NCI-H2107 (cell line): ENCODE data around the gene PGAP3.

ENCODE experiments used
- DNase-seq: peaks from one replicate; lab custom pipeline; 2025; lab: John Stamatoyannopoulos, UW

The PGAP3 gene

GRCh38 chr17:39671651-39672521, 16.0 kb downstream of the PGAP3 start:
- no peak for DNase-seq

GRCh38 chr17:39670746-39671145, 17.1 kb downstream of the PGAP3 start:
- DNase-seq, result no peak

- no peak for DNase-seq
Measured at GRCh38 chr17:39669897-39670735, 17.7 kb downstream of the PGAP3 start.

- peak; percentile 52 for DNase-seq
Measured at GRCh38 chr17:39667945-39668924, 19.6 kb downstream of the PGAP3 start, which contains the start of gene PNMT. PNMT (plus strand) TSS chr17:39668453; CDS start chr17:39668476, 23 bp downstream.

GRCh38 chr17:39667262-39667944, 20.5 kb downstream of the PGAP3 start:
- no peak for DNase-seq

GRCh38 chr17:39666601-39667261, 21.1 kb downstream of the PGAP3 start:
- DNase-seq, result no peak

- DNase-seq, result no peak
Measured at GRCh38 chr17:39666231-39666600, 21.6 kb downstream of the PGAP3 start.

GRCh38 chr17:39665642-39666224, 22.1 kb downstream of the PGAP3 start:
- DNase-seq, result peak; percentile 25

GRCh38 chr17:39664581-39665561, 23.0 kb downstream of the PGAP3 start, which contains the start of gene TCAP:
TCAP (plus strand) TSS chr17:39665349; CDS start chr17:39665360, 11 bp downstream.
- no peak for DNase-seq

GRCh38 chr17:39663688-39664580, 23.9 kb downstream of the PGAP3 start:
- DNase-seq, result no peak

- no peak for DNase-seq
Measured at GRCh38 chr17:39663340-39663687, 24.5 kb downstream of the PGAP3 start.

- DNase-seq, result no peak
Measured at GRCh38 chr17:39662551-39663339, 25.1 kb downstream of the PGAP3 start.

- no peak for DNase-seq
Measured at GRCh38 chr17:39661744-39662541, 25.9 kb downstream of the PGAP3 start.

GRCh38 chr17:39660397-39661385, 27.2 kb downstream of the PGAP3 start:
- DNase-seq, result no peak

- DNase-seq, result no peak
Measured at GRCh38 chr17:39660011-39660360, 27.9 kb downstream of the PGAP3 start.
